Left ventricle myocardium inferior (tissue), 1 donor: ENCODE data around the gene WAC. TPM values are rescaled to one million over a fixed set of nuclear protein-coding genes. Genes with fewer than 3 reads are reported as not detected.
"Not testable (repeated sequence)": the region's sequence is repeated elsewhere in the genome, so short reads cannot be mapped to it uniquely, and the experiment has no call there.

Source experiments
- DNase-seq: peaks from one replicate; pipeline ENCODE4 v3.0.0-alpha.2; 2020
- H3K27ac ChIP-seq: fragments of 200-600 bp; replicated peaks from 2 replicates; pipeline ENCODE4 v1.8.0; 2021
- H3K27me3 ChIP-seq: fragments of 200-600 bp; 2 replicates; pipeline ENCODE4 v1.8.0; 2021; ENCODE audit warnings: low read depth
- H3K36me3 ChIP-seq: fragments of 200-600 bp; 2 replicates; pipeline ENCODE4 v1.8.0; 2021
- H3K4me1 ChIP-seq: fragments of 200-600 bp; 2 replicates; pipeline ENCODE4 v1.8.0; 2021
- H3K4me3 ChIP-seq: fragments of 200-600 bp; 2 replicates; pipeline ENCODE4 v1.8.0; 2021; ENCODE audit warnings: mild to moderate bottlenecking, moderate library complexity
- H3K9me3 ChIP-seq: fragments of 200-600 bp; replicated peaks from 2 replicates; pipeline ENCODE4 v1.8.0; 2021
- CTCF ChIP-seq: fragments of 200-600 bp; IDR thresholded peaks from 2 replicates; pipeline ENCODE4 v1.8.0; 2021; ENCODE audit warnings: antibody characterized with exemption, mild to moderate bottlenecking, borderline replicate concordance
- intact Hi-C: fragments of 100-400 bp; cut with micrococcal nuclease; formaldehyde crosslinking; loops from one replicate; pipeline ENCODE4 v1.11.0; 2022
- total RNA-seq: library from RNA; stranded (reverse); fragmentation: NEBNext Ultra II Directional; extraction: Animal tissue kit (Norgen Biotek cat#: 25700); gene quantifications from one replicate; pipeline ENCODE4 v1.2.1, GENCODE V29; 2021
- donor health status: DM: no; HTN: yes; CAD: no; lungs with severe emphysema.

Gene WAC
- total RNA-seq, 1 donor from 2014 or later: 103 TPM

- intact Hi-C loops: no loop called here
- no peak for TF ChIP-seq CTCF
- no peak for DNase-seq
These were observed 27.5 kb upstream of the WAC start for GRCh38 chr10:28505359-28505959.

GRCh38 chr10:28508304-28508925, 24.5 kb upstream of the WAC start:
- no peaks in the 10 kb centered on the region for H3K9me3 ChIP-seq
- no peak for TF ChIP-seq CTCF
- intact Hi-C loops: no loop called here
- H3K36me3 ChIP-seq: no peaks in the 10 kb centered on the region
- no peaks in the 10 kb centered on the region for H3K27me3 ChIP-seq
- H3K27ac ChIP-seq: no peak overlapping the region
- no peak overlapping the region for H3K4me3 ChIP-seq
- no peak for DNase-seq
- peaks cover 7% of the 10 kb centered on the region for H3K4me1 ChIP-seq

More at GRCh38 chr10:28505359-28505959, 27.5 kb upstream of the WAC start:
- Histone ChIP-seq H3K27me3 (no peaks in the 10 kb centered on the region), H3K36me3 (no peaks in the 10 kb centered on the region), H3K4me1 (peaks cover 15% of the 10 kb centered on the region), H3K27ac (no peak overlapping the region), H3K9me3 (no peaks in the 10 kb centered on the region), H3K4me3 (no peak overlapping the region)

GRCh38 chr10:28509286-28509685, 23.6 kb upstream of the WAC start:
- intact Hi-C loops: no loop called here
- no peak overlapping the region for H3K27ac ChIP-seq
- H3K36me3 ChIP-seq: no peaks in the 10 kb centered on the region
- no peaks in the 10 kb centered on the region for H3K9me3 ChIP-seq
- no peak overlapping the region for H3K4me3 ChIP-seq
- no peaks in the 10 kb centered on the region for H3K27me3 ChIP-seq
- no peaks in the 10 kb centered on the region for H3K4me1 ChIP-seq
- TF ChIP-seq CTCF: no peak
- DNase-seq: no peak

- Histone ChIP-seq H3K9me3 (peaks cover 12% of the 10 kb centered on the region), H3K4me1 (no peaks in the 10 kb centered on the region), H3K36me3 (no peaks in the 10 kb centered on the region), H3K4me3 (no peak overlapping the region), H3K27me3 (no peaks in the 10 kb centered on the region), H3K27ac (no peak overlapping the region)
- TF ChIP-seq CTCF: no peak
- intact Hi-C loops: no loop called here
- DNase-seq: no peak
These were observed 18.3 kb upstream of the WAC start for GRCh38 chr10:28514648-28515047.

- Histone ChIP-seq H3K4me3 (no peak overlapping the region), H3K4me1 (no peaks in the 10 kb centered on the region), H3K9me3 (peaks cover 46% of the 10 kb centered on the region), H3K36me3 (peaks cover 25% of the 10 kb centered on the region), H3K27ac (no peak overlapping the region), H3K27me3 (no peaks in the 10 kb centered on the region)
- no peak for DNase-seq
- intact Hi-C loops: no loop called here
- TF ChIP-seq CTCF: no peak
These were observed 12.6 kb upstream of the WAC start for GRCh38 chr10:28520346-28520745.

- H3K27me3 ChIP-seq, intact Hi-C loops, H3K4me1 ChIP-seq, H3K27ac ChIP-seq, H3K4me3 ChIP-seq, DNase-seq: not testable (repeated sequence)
- peaks cover 30% of the 10 kb centered on the region for H3K36me3 ChIP-seq
- peaks cover 46% of the 10 kb centered on the region for H3K9me3 ChIP-seq
These were observed 12.1 kb upstream of the WAC start for GRCh38 chr10:28520828-28521227.

GRCh38 chr10:28521961-28522360, 11.0 kb upstream of the WAC start:
- H3K4me3 ChIP-seq, H3K27me3 ChIP-seq, DNase-seq, intact Hi-C loops, H3K4me1 ChIP-seq, H3K27ac ChIP-seq: not testable (repeated sequence)
- H3K36me3 ChIP-seq: peaks cover 33% of the 10 kb centered on the region
- peaks cover 46% of the 10 kb centered on the region for H3K9me3 ChIP-seq
